ENCODE measurements around the gene TCF19.
A peak's percentile ranks its signal among the peaks of the same experiment; 100 is the strongest.
"Not testable (repeated sequence)": the region's sequence is repeated elsewhere in the genome, so short reads cannot be mapped to it uniquely, and the experiment has no call there.

Gene TCF19

GRCh38 chr6:31183859-31184258 is 25.5 kb downstream of the TCF19 start:
- not testable (repeated sequence) for DNase-seq

GRCh38 chr6:31185695-31186051 is 27.3 kb downstream of the TCF19 start:
- not testable (repeated sequence) for DNase-seq

GRCh38 chr6:31186052-31186734 is 27.8 kb downstream of the TCF19 start:
- no peak for DNase-seq

- no peak for DNase-seq
Observed at GRCh38 chr6:31187780-31188194, 29.4 kb downstream of the TCF19 start.

GRCh38 chr6:31189223-31189622 is 30.8 kb downstream of the TCF19 start:
- not testable (repeated sequence) for DNase-seq

- no peak for DNase-seq
Observed at GRCh38 chr6:31190488-31190887, 32.1 kb downstream of the TCF19 start.

- peak; percentile 68 to 69 for DNase-seq
Observed at GRCh38 chr6:31192431-31193105, 34.2 kb downstream of the TCF19 start.

- DNase-seq = no peak
Observed at GRCh38 chr6:31193206-31193605, 34.8 kb downstream of the TCF19 start.

- no peak for DNase-seq
Observed at GRCh38 chr6:31194061-31194834, 35.9 kb downstream of the TCF19 start.

GRCh38 chr6:31195308-31195979 is 37.1 kb downstream of the TCF19 start:
- DNase-seq = not testable (repeated sequence)

- not testable (repeated sequence) for DNase-seq
Observed at GRCh38 chr6:31196251-31197022, 38.0 kb downstream of the TCF19 start.

GRCh38 chr6:31197559-31198305 is 39.3 kb downstream of the TCF19 start:
- peak; percentile 94 to 96 for DNase-seq

GRCh38 chr6:31199105-31199452 is 40.7 kb downstream of the TCF19 start:
- not testable (repeated sequence) for DNase-seq

GRCh38 chr6:31202259-31203166 is 44.1 kb downstream of the TCF19 start:
- DNase-seq = no peak

- peak in 1 of 2 donors; percentile 62 for DNase-seq
Observed at GRCh38 chr6:31203345-31203979, 45.1 kb downstream of the TCF19 start.

GRCh38 chr6:31204751-31205145 is 46.4 kb downstream of the TCF19 start:
- no peak for DNase-seq

- DNase-seq = no peak
Observed at GRCh38 chr6:31205638-31206037, 47.2 kb downstream of the TCF19 start.

GRCh38 chr6:31208506-31208905 is 50.1 kb downstream of the TCF19 start:
- no peak for DNase-seq

GRCh38 chr6:31209137-31209536 is 50.7 kb downstream of the TCF19 start:
- no peak for DNase-seq

GRCh38 chr6:31210123-31210522 is 51.7 kb downstream of the TCF19 start:
- no peak for DNase-seq

Data from inflammatory macrophage (primary cell).